NCI-H748 treated with DMSO at 0.1 percent for 48 hours (cell line): ENCODE results near the gene RALA.
"Not testable (repeated sequence)": the region's sequence is repeated elsewhere in the genome, so short reads cannot be mapped to it uniquely, and the experiment has no call there.

Experiments used
- DNase-seq: peaks from one replicate; lab custom pipeline; 2025; lab: John Stamatoyannopoulos, UW

Gene RALA

DNA sequence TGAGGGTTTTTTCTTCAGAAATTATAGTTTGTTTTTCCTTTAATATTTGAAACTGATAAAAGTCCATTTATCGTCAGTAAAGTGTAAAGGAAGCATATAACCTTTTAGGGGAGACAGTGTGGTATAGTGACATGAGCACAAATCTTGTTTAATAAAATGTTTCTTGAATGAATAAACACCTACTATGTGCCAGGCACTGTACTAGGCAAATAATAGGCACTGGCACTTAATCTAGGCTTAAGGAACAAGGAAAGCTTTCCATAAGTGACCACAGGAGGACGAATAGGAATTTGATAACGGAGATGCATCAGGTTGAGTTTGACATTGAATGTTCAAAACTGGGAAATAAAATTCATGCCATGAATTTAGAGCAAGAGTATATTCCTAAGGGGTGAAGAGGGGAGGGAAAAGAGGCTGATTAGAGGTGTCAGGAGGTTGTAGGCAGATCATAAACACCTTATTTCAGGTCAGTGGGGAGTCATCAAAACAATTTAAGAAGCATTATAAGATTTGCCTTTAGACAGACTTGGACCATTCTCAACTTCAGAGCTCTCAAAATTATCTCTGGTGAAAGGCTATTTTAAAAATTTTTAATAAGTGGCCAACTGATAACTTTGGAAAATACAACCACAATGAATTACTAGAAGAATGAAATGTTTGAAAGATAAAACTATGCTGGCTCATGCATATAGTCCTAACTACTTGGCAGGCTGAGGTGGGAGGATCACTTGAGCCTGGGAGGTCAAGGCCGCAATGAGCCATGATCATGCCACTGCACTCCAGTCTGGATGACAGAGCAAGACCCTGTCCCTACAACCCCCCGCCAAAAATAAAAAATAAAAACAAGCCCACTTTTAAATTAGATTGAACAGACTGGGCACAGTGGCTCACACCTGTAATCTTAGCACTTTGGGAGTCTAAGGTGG lies 22.4 kb downstream of the RALA start:
- no peak for DNase-seq

DNA sequence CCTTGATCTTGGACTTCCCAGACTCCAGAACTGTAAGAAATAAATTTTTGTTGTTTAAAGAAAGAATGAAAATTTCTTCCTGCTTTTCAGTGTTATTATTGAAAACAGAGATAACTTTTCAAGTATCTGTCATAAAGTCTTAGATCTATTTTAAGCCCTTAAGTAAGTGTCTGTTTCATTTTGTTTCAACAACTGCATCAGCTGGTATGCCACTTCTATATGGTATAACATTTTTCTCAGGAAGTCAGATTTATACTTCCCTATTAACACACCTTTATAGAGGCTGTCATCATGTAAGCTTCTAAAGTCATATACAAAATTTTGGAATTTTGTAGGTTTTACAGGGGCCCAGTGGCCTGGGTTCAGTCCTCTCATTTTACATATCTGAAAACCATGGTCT lies 24.4 kb downstream of the RALA start:
- no peak for DNase-seq

DNA sequence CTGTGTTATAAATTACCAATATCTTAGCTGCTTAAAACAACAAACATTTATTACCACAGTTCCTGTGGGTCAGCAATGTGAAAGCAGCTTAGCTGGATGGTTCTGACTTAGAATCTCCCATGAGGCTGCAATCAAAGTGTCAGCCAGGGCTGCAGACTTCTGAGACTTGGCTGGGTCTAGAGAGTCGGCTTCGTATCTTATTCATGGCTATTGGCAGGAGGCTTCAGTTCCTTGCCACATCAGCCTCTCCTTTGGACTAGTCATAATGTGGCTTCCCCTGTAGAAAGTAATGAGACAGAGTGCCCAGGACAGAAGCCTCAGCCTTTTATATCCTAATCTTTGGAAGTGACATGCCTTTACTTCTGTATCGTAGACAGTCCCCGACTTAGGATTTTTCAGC lies 27.3 kb downstream of the RALA start:
- DNase-seq = no peak

DNA sequence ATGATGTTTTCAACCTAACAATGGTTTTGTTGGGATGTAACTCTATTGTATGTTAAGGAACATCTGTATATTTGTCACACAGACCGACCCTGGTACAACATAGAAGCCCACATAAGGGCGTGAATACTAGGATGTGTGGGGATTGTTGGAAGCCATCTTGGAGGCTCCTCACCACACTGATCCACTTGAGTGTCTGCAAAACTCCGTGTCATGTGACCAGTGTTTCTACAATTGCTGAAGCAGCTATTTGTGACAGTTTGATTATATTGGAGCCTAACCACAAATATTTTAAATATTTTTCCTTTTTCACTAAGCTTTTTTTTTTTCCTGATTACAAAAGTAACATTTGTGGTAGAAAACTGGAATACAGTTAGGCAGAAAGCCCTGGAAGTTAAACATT lies 27.9 kb downstream of the RALA start:
- DNase-seq = no peak

GRCh38 chr7:39656415-39656814 lies 33.0 kb downstream of the RALA start:
- peak; percentile 28 for DNase-seq

GRCh38 chr7:39659356-39660013 lies 36.1 kb downstream of the RALA start:
- no peak for DNase-seq

- no peak for DNase-seq
These were observed 38.6 kb downstream of the RALA start for GRCh38 chr7:39661960-39662359.

DNA sequence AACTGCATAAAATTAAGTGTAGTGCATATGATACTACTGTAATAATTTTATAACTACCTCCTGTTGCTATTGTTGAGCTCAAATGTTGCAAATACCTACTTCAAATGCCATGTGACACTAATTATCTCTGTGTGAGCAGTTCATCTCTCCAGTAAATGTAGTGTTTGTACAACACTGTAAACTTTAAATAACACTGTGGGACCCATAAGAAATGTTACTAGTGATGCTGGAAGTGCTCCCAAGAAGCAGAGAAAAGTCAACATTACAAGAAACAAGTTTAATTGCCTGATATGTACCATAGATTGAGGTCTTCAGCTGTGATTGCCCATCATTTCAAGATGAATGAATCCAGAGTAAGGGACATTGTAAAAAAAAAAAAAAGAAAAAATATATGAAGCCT lies 39.9 kb downstream of the RALA start:
- peak; percentile 4 for DNase-seq

GRCh38 chr7:39664057-39664456 lies 40.7 kb downstream of the RALA start:
- no peak for DNase-seq

- DNase-seq = no peak
These were observed 41.2 kb downstream of the RALA start for GRCh38 chr7:39664585-39664984.

DNA sequence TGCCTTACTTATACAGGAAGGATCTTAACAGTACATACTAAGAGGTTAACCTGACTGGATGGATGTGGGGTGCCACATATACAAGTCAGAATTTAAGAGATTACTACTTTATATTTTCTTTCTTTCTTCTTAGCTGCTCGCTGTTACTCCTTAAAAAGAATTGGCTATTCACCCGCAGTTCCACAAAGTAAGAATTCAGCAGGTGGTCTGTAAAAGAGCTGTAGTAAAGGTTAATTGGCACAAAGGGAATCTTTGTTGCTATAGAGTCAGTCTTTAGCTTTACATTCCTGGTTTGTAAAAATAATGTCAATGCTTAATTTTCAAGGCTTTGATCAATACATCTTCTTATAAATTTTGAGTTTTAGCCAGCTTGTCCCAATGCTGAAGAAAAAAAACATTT lies 43.2 kb downstream of the RALA start:
- no peak for DNase-seq

GRCh38 chr7:39667341-39667923 lies 44.1 kb downstream of the RALA start:
- DNase-seq = no peak

DNA sequence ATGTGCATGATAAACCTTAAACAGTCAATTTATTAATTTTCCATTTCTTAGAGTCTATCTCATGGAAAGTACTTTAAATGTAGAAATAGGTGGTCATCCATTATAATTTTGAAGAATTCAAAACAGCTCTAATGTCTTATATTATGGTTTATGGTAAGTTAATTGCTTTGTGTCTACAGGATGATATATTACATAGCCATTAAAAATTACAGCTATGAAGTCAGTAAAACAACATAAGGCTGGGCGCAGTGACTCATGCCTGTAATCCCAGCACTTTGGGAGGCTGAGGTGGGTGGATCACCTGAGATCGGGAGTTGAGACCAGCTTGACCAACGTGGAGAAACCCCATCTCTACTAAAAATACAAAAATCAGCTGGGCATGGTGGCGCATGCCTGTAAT lies 44.9 kb downstream of the RALA start:
- not testable (repeated sequence) for DNase-seq

- no peak for DNase-seq
These were observed 46.7 kb downstream of the RALA start for GRCh38 chr7:39670052-39670451.

- DNase-seq = no peak
These were observed 47.6 kb downstream of the RALA start for GRCh38 chr7:39670934-39671333.

- no peak for DNase-seq
These were observed 48.8 kb downstream of the RALA start for GRCh38 chr7:39672176-39672575.

- DNase-seq = no peak
These were observed 50.5 kb downstream of the RALA start for GRCh38 chr7:39673868-39674267.

DNA sequence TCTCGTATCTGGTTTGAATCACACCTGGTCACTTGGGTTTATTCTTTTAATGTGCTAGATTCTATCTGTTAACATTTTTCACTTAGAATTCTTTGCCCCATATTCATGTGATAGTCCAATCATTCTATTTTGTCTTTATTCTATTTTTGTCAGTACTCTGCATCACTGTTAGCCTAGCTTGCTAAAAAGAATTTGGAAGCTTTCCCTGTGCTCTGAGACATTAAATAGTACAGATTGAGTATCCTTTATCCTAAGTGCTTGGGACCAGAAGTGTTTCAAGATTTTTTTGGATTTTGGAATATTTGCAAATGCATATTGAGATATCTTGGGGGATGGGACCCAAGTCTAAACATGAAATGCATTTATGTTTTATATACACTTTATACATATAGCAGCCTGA lies 51.0 kb downstream of the RALA start:
- DNase-seq = no peak

DNA sequence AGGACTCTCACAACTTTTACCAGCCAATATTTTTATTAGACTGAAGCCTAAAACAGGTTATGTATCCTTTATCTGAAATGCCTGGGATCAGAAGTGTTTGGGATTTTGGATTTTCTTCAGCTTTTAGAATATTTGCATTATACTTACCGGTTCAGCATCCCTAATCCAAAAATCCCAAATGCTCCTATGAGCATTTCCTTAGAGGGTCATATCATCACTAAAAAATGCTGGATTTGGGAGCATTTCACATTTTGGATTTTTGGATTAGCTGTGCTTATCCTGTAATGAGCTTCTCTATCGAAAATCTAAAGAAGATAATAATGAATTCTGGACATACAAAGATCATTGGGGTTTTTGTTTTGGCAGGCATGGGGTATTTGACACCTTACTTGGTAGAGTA lies 53.0 kb downstream of the RALA start:
- no peak for DNase-seq

DNA sequence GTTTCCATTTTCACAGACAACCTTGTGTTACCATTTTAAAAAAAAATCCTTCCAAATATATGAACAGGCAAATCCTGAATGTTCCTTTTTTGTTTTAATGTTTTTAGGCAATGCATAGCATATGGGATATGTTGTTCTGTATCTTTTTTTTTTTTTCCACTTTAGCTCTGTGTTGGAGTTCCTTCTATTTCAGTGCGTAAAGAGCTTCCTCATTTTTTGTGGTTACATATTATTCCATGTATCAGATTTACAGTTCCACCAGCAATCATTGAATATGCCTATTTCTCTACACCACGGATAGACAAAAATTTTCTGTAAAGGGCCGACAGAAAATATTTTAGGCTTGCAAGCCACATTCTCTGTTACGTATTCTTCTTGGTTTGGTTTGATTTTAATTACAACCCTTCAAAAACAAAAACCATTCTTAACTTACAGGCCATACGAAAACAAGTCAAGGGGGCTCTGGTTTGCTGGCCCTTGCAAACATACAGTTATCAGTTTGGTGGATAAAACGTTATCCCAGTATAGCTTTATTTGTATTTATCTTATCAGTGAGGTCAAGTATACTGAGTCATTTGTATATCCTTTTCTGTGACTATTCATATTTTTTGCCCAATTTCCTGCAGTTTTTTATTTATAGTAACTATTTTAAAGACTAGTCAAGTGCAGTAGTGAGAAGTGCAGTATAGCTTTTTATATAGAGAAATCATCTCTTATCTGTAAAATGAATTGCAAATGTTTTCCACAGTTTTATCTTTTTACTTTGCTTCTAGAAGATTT lies 55.7 kb downstream of the RALA start:
- no peak for DNase-seq

DNA sequence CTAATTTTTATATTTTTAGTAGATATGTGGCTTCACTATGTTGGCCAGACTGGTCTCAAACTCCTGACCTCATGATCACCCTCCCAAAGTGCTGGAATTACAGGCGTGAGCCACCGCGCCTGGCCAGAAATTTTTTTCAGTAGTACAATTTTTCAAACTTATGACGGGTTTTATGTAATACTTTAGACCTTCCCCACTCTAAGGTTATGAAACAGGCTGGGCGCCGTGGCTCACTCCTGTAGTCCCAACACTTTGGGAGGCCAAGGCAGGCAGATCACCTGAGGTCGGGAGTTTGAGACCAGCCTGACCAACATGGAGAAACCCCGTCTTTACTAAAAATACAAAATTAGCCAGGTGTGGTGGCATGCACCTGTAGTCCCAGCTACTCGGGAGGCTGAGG lies 56.5 kb downstream of the RALA start:
- not testable (repeated sequence) for DNase-seq

- no peak for DNase-seq
These were observed 58.6 kb downstream of the RALA start for GRCh38 chr7:39681887-39682441.
